HG03469 (cell line): ENCODE measurements around the gene NRGN.
"Not testable (repeated sequence)": the region's sequence is repeated elsewhere in the genome, so short reads cannot be mapped to it uniquely, and the experiment has no call there.

Experiments
- ATAC-seq: cut with Tn5 transposase; IDR thresholded peaks from one replicate; pipeline ENCODE4 v1.9.1; 2021; ENCODE audit warnings: mild to moderate bottlenecking, moderate library complexity, moderate number of reproducible peaks; ENCODE audit not compliant: unreplicated experiment

NRGN gene

GRCh38 chr11:124756033-124756752 lies 16.5 kb downstream of the NRGN start:
- ATAC-seq: no peak

GRCh38 chr11:124756753-124757227 lies 17.0 kb downstream of the NRGN start:
- no peak for ATAC-seq

DNA sequence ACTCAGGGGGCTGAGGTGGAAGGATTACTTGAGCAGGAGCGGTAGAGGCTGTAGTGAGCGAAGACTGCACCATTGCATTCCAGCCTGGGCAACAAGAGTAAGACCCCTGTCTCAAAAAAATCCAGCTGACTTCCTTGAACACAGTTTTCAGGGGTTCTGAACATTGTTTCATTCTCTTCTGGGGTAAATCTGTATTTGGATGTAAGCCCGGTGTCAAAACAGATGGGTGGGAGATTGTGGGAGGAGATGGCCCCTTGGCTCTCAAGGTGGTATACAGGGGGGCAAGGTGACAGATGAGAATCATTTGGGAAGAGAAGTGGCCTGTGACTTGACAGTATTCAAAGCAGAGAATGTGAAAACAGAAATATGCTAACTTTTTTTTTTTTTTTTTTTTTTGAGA lies 17.6 kb downstream of the NRGN start:
- no peak for ATAC-seq

DNA sequence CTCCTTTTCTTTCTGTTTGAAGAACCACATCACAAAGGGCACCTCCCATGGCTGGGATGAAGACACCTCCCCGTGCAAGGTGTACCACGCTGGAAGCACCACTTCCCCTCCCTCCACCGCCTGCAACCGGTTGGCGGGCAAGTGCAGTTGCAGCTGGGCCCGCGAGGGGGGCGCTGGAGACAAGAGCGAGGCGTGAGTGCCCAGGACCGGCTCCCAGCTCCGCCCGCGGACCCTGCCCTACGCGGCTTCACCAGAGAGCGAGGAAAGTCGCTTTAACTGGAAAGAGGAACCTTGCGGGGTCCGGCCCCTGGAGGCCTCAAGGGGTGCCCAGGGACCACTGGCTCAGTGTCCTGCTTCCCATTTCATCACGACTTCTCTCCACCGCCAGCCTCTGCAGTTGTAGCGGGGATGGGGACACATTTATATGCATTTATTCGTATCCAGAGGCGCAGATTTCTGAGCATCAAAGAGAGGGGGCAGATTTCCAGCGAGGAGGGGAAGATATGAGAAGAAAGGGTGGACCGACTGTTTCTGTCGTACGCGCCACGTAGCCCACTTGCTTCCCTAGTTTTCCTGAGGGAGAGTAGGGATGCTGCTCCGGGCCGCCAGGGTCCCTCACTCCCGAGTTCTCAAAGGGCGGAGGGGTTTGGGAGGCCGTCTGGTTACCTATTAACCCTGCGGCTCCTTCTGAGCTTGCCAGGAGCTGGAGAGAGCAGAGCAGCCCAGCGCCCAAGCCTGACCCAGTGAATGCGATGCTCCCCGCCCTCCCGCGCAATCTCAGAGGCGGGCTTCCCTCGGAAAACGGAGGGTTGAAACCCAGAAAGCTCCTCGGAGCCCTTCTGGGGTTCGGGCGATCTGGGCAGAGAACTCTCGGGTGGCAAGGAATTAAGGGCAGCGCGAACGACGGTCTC lies 18.9 kb downstream of the NRGN start:
- peak; percentile 51 for ATAC-seq

- no peak for ATAC-seq
Observed at GRCh38 chr11:124759266-124760204, 19.8 kb downstream of the NRGN start.

DNA sequence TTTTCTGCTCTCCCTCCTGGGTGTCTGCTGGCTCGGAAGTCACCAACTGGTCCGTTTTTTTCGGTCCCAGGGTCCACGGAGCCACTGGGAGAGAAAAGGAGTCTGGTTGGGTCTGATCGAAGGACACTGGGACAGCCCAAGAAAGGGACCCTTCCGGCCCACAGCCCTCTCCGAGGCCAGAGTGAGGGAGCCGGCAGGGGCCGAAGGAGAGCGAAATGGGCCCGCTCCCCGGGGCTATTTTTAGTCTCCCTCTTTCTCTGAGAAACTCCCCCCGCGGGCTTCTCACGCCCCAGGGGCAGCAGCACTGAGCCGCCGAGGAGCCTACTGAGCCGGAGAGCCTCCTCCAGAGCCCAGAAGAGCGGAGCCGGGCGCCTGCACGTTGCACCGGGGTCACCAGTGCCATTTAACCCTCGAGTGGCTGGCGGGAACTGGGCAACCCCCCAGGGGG lies 20.5 kb downstream of the NRGN start:
- no peak for ATAC-seq

GRCh38 chr11:124760806-124761205 lies 21.1 kb downstream of the NRGN start:
- ATAC-seq: no peak

- no peak for ATAC-seq
Observed at GRCh38 chr11:124761301-124762104, 21.8 kb downstream of the NRGN start.

DNA sequence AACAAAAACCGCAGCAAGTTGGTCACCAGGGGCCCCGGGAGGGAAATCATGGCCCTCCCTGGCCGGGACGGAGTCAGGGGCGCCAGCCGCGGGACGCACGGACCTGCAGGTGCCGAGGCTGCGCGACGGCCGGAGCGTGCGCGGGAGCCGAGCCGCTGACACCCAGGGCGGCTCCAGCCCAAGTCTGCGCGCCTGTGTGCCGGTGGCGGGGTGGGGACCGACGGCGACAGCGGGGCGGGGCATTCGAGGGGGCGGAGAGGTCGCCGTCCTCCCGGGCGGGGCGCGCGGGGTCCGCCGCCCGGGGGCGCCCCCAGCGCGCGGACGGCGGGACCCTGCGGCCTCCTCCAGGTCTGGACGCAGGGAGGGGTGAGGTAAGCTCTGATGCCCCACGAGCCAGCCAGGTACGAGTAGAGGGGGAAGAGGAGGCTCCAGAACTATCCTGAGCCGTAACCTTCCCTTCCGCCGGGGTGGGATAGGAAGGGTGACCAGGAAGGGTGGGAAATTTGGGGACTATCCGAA lies 22.4 kb downstream of the NRGN start, which contains the start of gene ESAM:
TSS of gene ESAM (minus strand) at position 186 of the 519 bp plus-strand sequence. CDS start at position 50, 136 bp downstream.
- ATAC-seq: peak; percentile 28

GRCh38 chr11:124762624-124763155 lies 22.9 kb downstream of the NRGN start:
- ATAC-seq: no peak

DNA sequence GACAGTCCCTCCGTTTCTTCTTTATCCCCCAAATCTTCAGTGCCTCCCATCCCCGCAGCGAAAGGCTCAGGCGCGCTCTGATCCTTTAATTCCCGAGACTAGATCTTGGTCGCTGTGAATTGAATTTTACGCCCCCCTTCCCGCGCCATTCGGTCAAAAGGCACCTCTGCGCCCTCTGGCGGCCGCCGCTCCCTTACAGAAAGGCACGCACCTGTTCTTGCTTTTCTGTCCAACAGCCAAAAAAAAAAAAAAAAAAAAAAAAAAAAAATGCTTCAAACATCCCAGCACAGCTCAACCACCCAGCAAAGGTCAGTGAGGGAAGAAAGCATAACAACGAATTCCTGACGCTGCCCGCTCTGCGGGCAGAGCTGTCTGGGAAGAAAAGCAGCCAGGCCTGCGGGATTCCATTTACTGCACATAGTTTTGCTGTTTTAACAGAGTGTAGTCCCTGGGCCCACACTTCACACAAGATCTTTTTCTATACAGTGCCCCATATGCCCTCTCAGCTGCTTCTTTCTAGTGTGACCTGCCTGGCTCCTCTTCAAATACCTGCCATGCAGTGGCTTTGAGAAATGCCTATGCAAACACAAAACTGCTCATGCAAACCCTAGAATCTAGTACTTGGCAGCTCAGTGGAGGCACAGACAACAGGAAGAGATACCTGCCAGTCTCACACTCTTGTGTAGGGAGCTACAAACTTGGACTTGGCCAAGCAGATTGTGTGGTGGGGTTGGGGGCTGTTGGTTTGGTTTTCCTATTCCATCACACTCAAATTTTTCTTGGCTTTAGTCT lies 23.6 kb downstream of the NRGN start:
- ATAC-seq: no peak

DNA sequence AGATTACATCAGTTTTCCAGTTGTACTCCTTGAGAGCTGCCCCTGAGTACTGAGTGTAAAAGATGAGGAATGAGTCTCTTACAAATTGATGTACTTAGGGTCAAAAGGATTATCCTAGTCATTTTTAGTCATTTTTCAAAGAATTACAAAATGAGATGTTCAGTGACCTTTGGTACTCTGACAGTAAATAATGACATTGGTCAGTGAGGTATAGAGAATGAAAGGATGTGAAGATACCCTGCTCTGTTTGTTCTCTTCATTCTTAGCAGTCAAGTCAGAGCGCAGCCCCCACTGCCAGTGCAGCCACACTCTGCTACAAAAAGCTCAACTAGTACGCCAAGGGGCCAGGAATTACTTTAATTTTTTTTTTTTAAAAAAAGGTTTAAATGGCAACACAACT lies 26.4 kb downstream of the NRGN start:
- no peak for ATAC-seq

- ATAC-seq: no peak
Observed at GRCh38 chr11:124768914-124769313, 29.2 kb downstream of the NRGN start.

GRCh38 chr11:124769806-124770774 lies 30.3 kb downstream of the NRGN start:
- ATAC-seq: no peak

DNA sequence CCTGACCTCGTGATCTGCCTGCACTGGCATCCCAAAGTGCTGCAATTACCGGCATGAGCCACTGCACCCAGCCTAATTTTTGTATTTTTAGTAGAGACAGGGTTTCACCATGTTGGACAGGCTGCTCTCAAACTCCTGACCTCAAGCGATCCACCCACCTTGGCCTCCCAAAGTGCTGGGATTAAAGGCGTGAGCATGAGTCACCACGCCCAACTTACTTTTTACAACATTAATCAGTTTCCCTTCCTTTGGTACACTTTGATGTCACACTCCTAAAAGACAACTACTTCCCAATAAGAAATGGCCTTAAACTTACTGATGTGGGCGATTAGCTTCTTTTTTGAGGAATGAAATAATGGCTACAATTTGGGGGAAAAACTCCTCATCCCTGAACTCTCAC lies 31.2 kb downstream of the NRGN start:
- ATAC-seq: not testable (repeated sequence)

DNA sequence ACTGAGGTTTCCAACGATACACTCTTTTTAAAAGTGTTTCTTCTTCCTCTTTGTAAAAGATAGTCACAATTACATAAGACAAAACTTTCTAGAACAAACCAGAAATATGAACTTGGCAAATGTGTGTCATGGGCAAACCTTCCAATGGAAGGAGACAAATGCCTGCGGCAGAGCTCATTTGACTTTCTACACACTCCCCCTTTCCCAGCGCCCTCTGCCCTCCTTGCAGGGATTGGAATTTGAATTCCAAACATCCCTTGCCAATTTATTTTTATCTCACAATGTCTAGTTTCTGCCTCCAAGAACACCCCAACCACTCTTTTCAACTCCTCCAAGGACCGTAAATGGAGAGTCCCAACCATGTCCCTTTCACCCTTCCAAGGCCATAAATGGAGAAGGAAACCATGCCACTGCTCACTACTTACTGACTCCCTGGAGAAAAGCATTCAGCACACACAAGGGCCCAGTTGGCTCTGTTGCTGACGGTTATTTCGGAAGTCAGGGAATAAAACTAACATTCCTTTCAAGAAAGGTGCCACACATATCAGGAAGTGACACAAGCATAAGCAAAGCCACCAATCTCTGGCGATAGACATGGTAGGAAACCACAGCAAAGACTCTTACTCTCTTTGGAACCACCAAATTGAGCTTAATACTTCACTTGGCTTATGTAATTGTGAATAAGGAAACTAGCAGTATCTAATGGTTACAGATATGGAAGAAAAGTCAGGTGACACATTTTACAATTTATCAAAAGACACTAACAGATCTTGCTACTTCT lies 37.3 kb downstream of the NRGN start:
- no peak for ATAC-seq

GRCh38 chr11:124778281-124778680 lies 38.5 kb downstream of the NRGN start:
- ATAC-seq: no peak
